ENCODE results near the gene TSPAN10.
A peak's percentile ranks its signal among the peaks of the same experiment; 100 is the strongest.

The TSPAN10 gene

DNA sequence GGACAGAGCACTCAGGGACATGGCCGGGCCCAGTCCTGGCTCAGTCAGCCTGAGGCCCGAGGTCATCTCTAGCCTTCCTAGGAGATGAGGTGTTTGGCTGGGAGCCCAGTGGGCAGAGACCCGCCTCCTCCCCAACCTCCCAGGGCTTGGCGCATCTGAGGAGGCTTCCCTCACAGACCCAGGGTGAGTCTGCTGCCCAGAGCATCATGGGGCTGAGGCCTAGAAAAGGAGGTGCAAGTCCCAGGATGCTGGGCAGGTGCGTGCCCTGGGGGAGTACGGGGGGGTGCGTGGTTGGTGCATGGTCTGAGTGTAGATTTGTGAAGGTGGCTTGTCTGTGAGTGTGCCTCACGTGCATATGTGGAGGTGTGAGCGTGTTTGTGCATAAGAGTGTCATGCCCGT lies 14.7 kb downstream of the TSPAN10 start:
- TF ChIP-seq CTCF (IDR thresholded peaks at IDR 0.05; ENCODE audit: insufficient read depth, low read length, poor library complexity, severe bottlenecking) = no peak
- H3K27me3 ChIP-seq (replicated peaks; ENCODE audit: control insufficient read depth, insufficient read depth, low read length) = no peaks in the 10 kb centered on the region
- no peak overlapping the region for H3K4me3 ChIP-seq (replicated peaks; ENCODE audit: low read depth, low read length)
- H3K36me3 ChIP-seq (ENCODE audit: control insufficient read depth, insufficient read depth, low read length) = no peaks in the 10 kb centered on the region
- DNase-seq (ENCODE audit: extremely low read depth, insufficient read length) = no peak

DNA sequence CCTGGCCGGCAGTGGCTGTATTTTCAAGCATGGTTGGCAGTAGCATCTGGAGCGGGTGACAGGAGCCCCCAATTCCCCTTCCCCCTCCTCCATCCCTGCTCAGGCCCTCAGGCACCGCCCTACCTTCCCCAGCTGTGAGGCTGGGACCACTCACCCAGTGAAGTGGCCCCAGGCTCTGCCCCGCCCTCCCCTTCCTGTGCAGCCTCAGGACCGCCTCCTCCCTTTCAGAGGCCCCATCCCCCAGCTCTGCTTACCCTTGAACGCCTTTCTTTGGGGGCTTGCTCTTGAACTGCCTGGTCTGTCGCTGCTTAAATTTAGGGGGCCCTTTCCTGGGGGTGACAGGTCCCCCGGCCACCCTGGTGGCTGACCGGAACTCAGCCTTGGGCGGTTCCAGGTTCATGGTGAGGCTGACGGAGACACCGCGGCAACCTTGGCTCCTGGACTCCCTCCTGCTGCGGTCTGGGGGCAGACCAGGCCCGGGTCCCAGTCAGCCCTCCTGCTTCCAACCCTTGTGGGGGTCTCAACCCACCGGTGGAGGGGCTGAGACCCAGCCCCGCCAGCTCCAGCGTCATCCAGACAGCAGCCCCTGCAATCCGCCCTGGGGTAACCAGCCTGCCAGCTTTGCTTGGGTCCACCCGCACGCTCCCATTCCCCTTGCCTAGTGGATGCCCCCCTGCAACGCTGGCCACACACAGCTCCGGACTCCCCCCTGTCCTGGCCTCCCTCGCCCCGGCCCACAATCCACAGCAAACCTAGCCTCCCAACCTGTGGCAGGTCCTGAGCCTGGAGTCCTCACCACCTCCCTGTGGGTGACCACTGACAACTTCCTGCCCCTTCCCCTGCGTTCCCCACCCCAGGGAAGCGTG lies 16.1 kb downstream of the TSPAN10 start:
- peak overlapping the region; percentile 7; the same call in 1 of the 2 replicates for H3K4me3 ChIP-seq (replicated peaks; ENCODE audit: low read depth, low read length)
- H3K36me3 ChIP-seq (ENCODE audit: control insufficient read depth, insufficient read depth, low read length) = no peaks in the 10 kb centered on the region
- H3K27me3 ChIP-seq (replicated peaks; ENCODE audit: control insufficient read depth, insufficient read depth, low read length) = no peaks in the 10 kb centered on the region
- no peak for TF ChIP-seq CTCF (IDR thresholded peaks at IDR 0.05; ENCODE audit: insufficient read depth, low read length, poor library complexity, severe bottlenecking)
- DNase-seq (ENCODE audit: extremely low read depth, insufficient read length) = no peak

- no peak for TF ChIP-seq CTCF (IDR thresholded peaks at IDR 0.05; ENCODE audit: insufficient read depth, low read length, poor library complexity, severe bottlenecking)
- no peak for DNase-seq (ENCODE audit: extremely low read depth, insufficient read length)
- Histone ChIP-seq H3K36me3 (ENCODE audit: control insufficient read depth, insufficient read depth, low read length) (no peaks in the 10 kb centered on the region), H3K27me3 (replicated peaks; ENCODE audit: control insufficient read depth, insufficient read depth, low read length) (no peaks in the 10 kb centered on the region), H3K4me3 (replicated peaks; ENCODE audit: low read depth, low read length) (no peak overlapping the region)
These were observed 18.6 kb downstream of the TSPAN10 start for GRCh38 chr17:81655378-81656117.

- TF ChIP-seq CTCF (IDR thresholded peaks at IDR 0.05; ENCODE audit: insufficient read depth, low read length, poor library complexity, severe bottlenecking) = no peak
These were observed 19.2 kb downstream of the TSPAN10 start, which contains the start of gene PDE6G for GRCh38 chr17:81656118-81656743. TSS of gene PDE6G (minus strand) at chr17:81656542. CDS start at chr17:81653305, 3,237 bp downstream.

GRCh38 chr17:81656835-81657234 lies 19.8 kb downstream of the TSPAN10 start:
- TF ChIP-seq CTCF (IDR thresholded peaks at IDR 0.05; ENCODE audit: insufficient read depth, low read length, poor library complexity, severe bottlenecking) = no peak
- Histone ChIP-seq H3K27me3 (replicated peaks; ENCODE audit: control insufficient read depth, insufficient read depth, low read length) (no peaks in the 10 kb centered on the region), H3K36me3 (ENCODE audit: control insufficient read depth, insufficient read depth, low read length) (no peaks in the 10 kb centered on the region), H3K4me3 (replicated peaks; ENCODE audit: low read depth, low read length) (no peak overlapping the region)
- no peak for DNase-seq (ENCODE audit: extremely low read depth, insufficient read length)

More at GRCh38 chr17:81656118-81656743, 19.2 kb downstream of the TSPAN10 start, which contains the start of gene PDE6G:
- no peak for DNase-seq (ENCODE audit: extremely low read depth, insufficient read length)
- Histone ChIP-seq H3K27me3 (replicated peaks; ENCODE audit: control insufficient read depth, insufficient read depth, low read length) (no peaks in the 10 kb centered on the region), H3K4me3 (replicated peaks; ENCODE audit: low read depth, low read length) (no peak within 1 kb of the TSS), H3K36me3 (ENCODE audit: control insufficient read depth, insufficient read depth, low read length) (no peaks in the 10 kb centered on the region)
